K562 (cell line): ENCODE measurements around the gene ZDHHC5. TPM values are rescaled to one million over a fixed set of nuclear protein-coding genes. Genes with fewer than 3 reads are reported as not detected.

Experiments used
- ATAC-seq: fragments of 200-7000 bp; cut with Tn5 transposase; 3 replicates; pipeline ENCODE4 v1.9.1; 2020; ENCODE audit warnings: moderate library complexity
- BruUV-seq: library from RNA; stranded (reverse); fragments of 400-500 nt; replicated peaks from 2 replicates; lab custom pipeline; 2021; lab: Mats Ljungman, UMichigan
- CTCF ChIA-PET: fragments of 300-600 bp; formaldehyde crosslinking; extraction: SDS; loops from one replicate; lab custom pipeline; 2021; ENCODE audit warnings: low intra/inter-chr PET ratio; lab: Yijun Ruan, JAX
- POLR2A ChIA-PET: fragments of 300-600, 350-650 bp; sonication (Branson Sonifier 250); formaldehyde crosslinking; extraction: SDS; loops from one replicate; lab custom pipeline; 2021; ENCODE audit warnings: antibody characterized with exemption, inconsistent platforms; lab: Yijun Ruan, JAX
- DNase-seq, 4 experiments: peaks; one replicate each; pipeline versions ENCODE4 v3.0.0 to v3.0.0-alpha.2; 2011 to 2018; ENCODE audit warnings: low spot score in 3 of 4, mixed read lengths in 3 of 4; ENCODE audit errors: extremely low read depth in 1 of 4
- FAIRE-seq: peaks from 2 replicates; lab custom pipeline; 2011; peaks lifted over from hg19 to GRCh38; lab: Jason Lieb, UNC
- H2AFZ ChIP-seq: 2 replicates; pipeline ENCODE4 v1.6.0; 2011; ENCODE audit warnings: low read depth, low read length, control low read depth, inconsistent platforms
- H3K27ac ChIP-seq: fragments of 200-600 bp; 3 replicates; pipeline ENCODE4 v1.8.0; 2011; ENCODE audit warnings: low read depth, mild to moderate bottlenecking, control low read depth, inconsistent platforms, low read length, moderate library complexity, mixed read lengths; ENCODE audit errors: extremely low read depth
- H3K27me3 ChIP-seq, 2 experiments: fragments of 300-600 bp in 1 of 2; 2 replicates in 1 of 2; 3 replicates in 1 of 2; pipeline versions ENCODE4 v1.6.0 to v1.8.0; 2011; ENCODE audit warnings: inconsistent platforms in 2 of 2, low read length in 2 of 2, mild to moderate bottlenecking in 1 of 2, mixed read lengths in 1 of 2, moderate library complexity in 1 of 2; ENCODE audit not compliant: control insufficient read depth in 2 of 2, insufficient read depth in 2 of 2
- H3K36me3 ChIP-seq: fragments of 300-600 bp; 3 replicates; pipeline ENCODE4 v1.8.0; 2011; ENCODE audit warnings: mild to moderate bottlenecking, low read length, inconsistent platforms; ENCODE audit not compliant: control insufficient read depth, insufficient read depth
- H3K4me1 ChIP-seq, 2 experiments: fragments of 200-600 bp in 1 of 2; replicated peaks in 1 of 2; 2 replicates in 1 of 2; 3 replicates in 1 of 2; pipeline versions ENCODE4 v1.5.1 to v1.8.0; 2011; ENCODE audit warnings: inconsistent platforms in 2 of 2, low read length in 2 of 2, mild to moderate bottlenecking in 1 of 2, mixed read lengths in 1 of 2, moderate library complexity in 1 of 2; ENCODE audit not compliant: control insufficient read depth in 2 of 2, insufficient read depth in 2 of 2
- H3K4me2 ChIP-seq: 2 replicates; pipeline ENCODE4 v1.6.1; 2011; ENCODE audit warnings: low read length, control low read depth, inconsistent platforms, mixed read lengths; ENCODE audit not compliant: insufficient read depth
- H3K4me3 ChIP-seq: fragments of 200-600 bp; sonication (generic), shearing (Covaris generic); 2 replicates; pipeline ENCODE4 v1.5.1; 2016; ENCODE audit warnings: control low read depth, inconsistent platforms
- H3K79me2 ChIP-seq: fragments of 200-600 bp; 3 replicates; pipeline ENCODE4 v1.8.0; 2011; ENCODE audit warnings: low read length, inconsistent platforms; ENCODE audit not compliant: control insufficient read depth, insufficient read depth
- H3K9ac ChIP-seq, 2 experiments: 2 replicates each; pipeline versions ENCODE4 v1.6.0 to v1.6.1; 2011; ENCODE audit warnings: low read depth in 2 of 2, low read length in 2 of 2, control low read depth in 1 of 2, inconsistent platforms in 1 of 2, mild to moderate bottlenecking in 1 of 2, mixed read lengths in 1 of 2; ENCODE audit not compliant: insufficient read depth in 1 of 2
- H3K9me1 ChIP-seq: one replicate; pipeline ENCODE4 v1.6.0; 2011; ENCODE audit warnings: inconsistent platforms, mild to moderate bottlenecking, low read length, moderate library complexity; ENCODE audit not compliant: control insufficient read depth, insufficient read depth
- H3K9me3 ChIP-seq: replicated peaks from 2 replicates; pipeline ENCODE4 v1.5.1; 2011; ENCODE audit warnings: low read depth, low read length, inconsistent platforms; ENCODE audit not compliant: control insufficient read depth, insufficient read depth
- H4K20me1 ChIP-seq: replicated peaks from 2 replicates; pipeline ENCODE4 v1.6.1; 2011; ENCODE audit warnings: low read length, inconsistent platforms, mixed read lengths; ENCODE audit not compliant: control insufficient read depth, insufficient read depth
- BACH1 ChIP-seq: fragments of 200-800 bp; sonication (Bioruptor generic); IDR thresholded peaks from 2 replicates; pipeline ENCODE4 v1.6.1; 2016; ENCODE audit warnings: missing genetic modification characterization, missing compliant biosample characterization
- CBFA2T3 ChIP-seq: fragments of 450-650 bp; IDR thresholded peaks from 2 replicates; pipeline ENCODE4 v1.6.1; 2017
- CBX8 ChIP-seq: fragments of 200-600 bp; sonication (generic); IDR thresholded peaks from 2 replicates; pipeline ENCODE4 v1.6.1; 2012; ENCODE audit warnings: borderline replicate concordance, mixed run types, low read depth, mild to moderate bottlenecking, moderate library complexity, mixed read lengths, low read length, control low read depth, inconsistent platforms; ENCODE audit not compliant: poor library complexity, severe bottlenecking; ENCODE audit errors: extremely low read depth
- DDX20 ChIP-seq: fragments of 450-650 bp; IDR thresholded peaks from 2 replicates; pipeline ENCODE4 v1.6.1; 2016; ENCODE audit warnings: missing genetic modification characterization, low read depth, mild to moderate bottlenecking, missing compliant biosample characterization, moderate library complexity
- ETS2 ChIP-seq: IDR thresholded peaks from 2 replicates; pipeline ENCODE4 v1.6.1; 2016; ENCODE audit warnings: borderline replicate concordance, missing genetic modification characterization, mild to moderate bottlenecking, moderate library complexity, missing compliant biosample characterization; ENCODE audit not compliant: poor library complexity, severe bottlenecking
- FOSL1 ChIP-seq: fragments of 200-800 bp; sonication (Bioruptor generic); conservative IDR thresholded peaks from 2 replicates; pipeline ENCODE4 v1.6.1; 2016; ENCODE audit warnings: missing genetic modification characterization, missing compliant biosample characterization
- HDGF ChIP-seq: fragments of 450-650 bp; IDR thresholded peaks from 2 replicates; pipeline ENCODE4 v1.6.1; 2016
- HSF4 ChIP-seq: fragments of 250-450 bp; sonication (Bioruptor Pico); IDR thresholded peaks from 2 replicates; pipeline ENCODE4 v2.1.2; 2022; ENCODE audit warnings: mild to moderate bottlenecking, moderate library complexity, borderline replicate concordance
- KAT2B ChIP-seq: IDR thresholded peaks from one replicate; pipeline ENCODE4 v1.6.1; 2012; ENCODE audit warnings: low read depth, mild to moderate bottlenecking, control low read depth, inconsistent platforms, low read length, moderate library complexity
- MIER1 ChIP-seq: fragments of 450-650 bp; IDR thresholded peaks from 2 replicates; pipeline ENCODE4 v1.6.1; 2016; ENCODE audit warnings: antibody characterized with exemption, mild to moderate bottlenecking, low read depth
- PML ChIP-seq: IDR thresholded peaks from 2 replicates; pipeline ENCODE4 v1.6.1; 2012; ENCODE audit warnings: low read length, inconsistent platforms
- PTTG1 ChIP-seq: fragments of 450-650 bp; IDR thresholded peaks from 2 replicates; pipeline ENCODE4 v1.6.1; 2016; ENCODE audit warnings: low read depth, mild to moderate bottlenecking, missing genetic modification characterization, missing compliant biosample characterization
- SREBF1 ChIP-seq: fragments of 150-350 bp; IDR thresholded peaks from 2 replicates; pipeline ENCODE4 v1.6.1; 2014; ENCODE audit warnings: antibody characterized with exemption, low read depth, low read length, borderline replicate concordance
- ZBTB34 ChIP-seq: fragments of 250-450 bp; sonication (Bioruptor Pico); IDR thresholded peaks from 2 replicates; pipeline ENCODE4 v1.8.0; 2021; ENCODE audit warnings: mild to moderate bottlenecking, moderate library complexity
- ZNF217 ChIP-seq: sonication (generic); formaldehyde crosslinking; IDR thresholded peaks from 2 replicates; pipeline ENCODE4 v1.8.0; 2022; ENCODE audit warnings: mild to moderate bottlenecking, missing genetic modification reagents
- WGBS: fragments of 100-300 bp; shearing (Covaris generic); methylation state at CpG from one replicate; pipeline ENCODE4 v1.1.6; 2016; ENCODE audit warnings: low coverage, mixed read lengths; ENCODE audit not compliant: insufficient coverage; ENCODE audit errors: missing lambda C conversion rate; 5-methylcytosine and 5-hydroxymethylcytosine counted together
- in situ Hi-C: fragments of 300-500 bp; cut with MboI; formaldehyde crosslinking; loops from 4 replicates; pipeline ENCODE4 v1.15.0; 2018; ENCODE audit warnings: inconsistent platforms, mixed read lengths
- intact Hi-C: fragments of 100-400 bp; cut with micrococcal nuclease; formaldehyde crosslinking; loops from 2 replicates; pipeline ENCODE4 v1.14.2; 2022
- polyA plus RNA-seq, 8 experiments: library from polyadenylated mRNA; depleted of rRNA in 4 of 8; stranded (reverse) in 5 of 8; unstranded in 3 of 8; fragments of >200 nt; fragmentation: Nextera tagmentation in 2 of 8; fragmentation: Illumina TruSeq in 1 of 8; extraction: Ambion mirVana in 2 of 8; extraction: Trizol in 1 of 8; gene quantifications; 2 replicates each; pipeline versions ENCODE4 v1.2.1 to v1.2.3, GENCODE V29; 2011 to 2014; ENCODE audit warnings: inconsistent platforms in 1 of 8, missing spikeins in 1 of 8
- total RNA-seq, 7 experiments: library from RNA; depleted of rRNA in 6 of 7; stranded (reverse); fragments of >200 nt in 6 of 7; fragmentation: Illumina TruSeq in 2 of 7; extraction: Trizol in 2 of 7; gene quantifications; 2 replicates each; pipeline versions ENCODE4 v1.2.1 to v1.2.3, GENCODE V29; 2011 to 2021; ENCODE audit warnings: low replicate concordance in 1 of 7

The ZDHHC5 gene
- total and polyA plus RNA-seq, 9 of the 15 experiments (the other 6 are each of a cell fraction or from before 2014, with no cell fraction given), result 3.8 to 64.2 (median 35.9) TPM

GRCh38 chr11:57646799-57647303 is 21.1 kb upstream of the ZDHHC5 start:
- H3K4me1 ChIP-seq, result peaks cover 32 to 35% of the 10 kb centered on the region in 2 experiments
- no peak overlapping the region for H3K27ac ChIP-seq
- in situ Hi-C loops (loop anchor here (10.0 kb wide), 1 partner anchor 192 kb away; no protein-coding TSS in a partner anchor), intact Hi-C loops (no loop called here)
- peaks cover 0 to 15% of the 10 kb centered on the region in 2 experiments; a peak in 2 of 5 replicates for H3K27me3 ChIP-seq
- H3K9me1 ChIP-seq, result no peaks in the 10 kb centered on the region
- no peak overlapping the region for H2AFZ ChIP-seq
- FAIRE-seq (no peak), ATAC-seq (no peak), DNase-seq (no peak)
- H3K79me2 ChIP-seq, result no peaks in the 10 kb centered on the region
- no peak overlapping the region for H3K4me2 ChIP-seq
- H3K9me3 ChIP-seq, result no peaks in the 10 kb centered on the region
- POLR2A ChIA-PET, result interaction anchor here (1.6 kb wide), 1 partner anchor 154 kb away, joined by 5 read pairs; no protein-coding TSS in a partner anchor
- TF ChIP-seq ZBTB34 (CRISPR knock-in tag), result no peak
- TF ChIP-seq HDGF, result no peak
- no peak for TF ChIP-seq CBX8
- no peak for TF ChIP-seq PTTG1
- no peak for TF ChIP-seq FOSL1 (tag)
- no peak for TF ChIP-seq CBFA2T3
- TF ChIP-seq SREBF1, result no peak
- TF ChIP-seq KAT2B, result no peak
- TF ChIP-seq BACH1 (tag), result no peak
- no peak for TF ChIP-seq ZNF217 (CRISPR knock-in tag)
- no peak for TF ChIP-seq DDX20 (tag)
- no peak for TF ChIP-seq MIER1
- TF ChIP-seq PML, result no peak
- no peak for TF ChIP-seq HSF4 (CRISPR knock-in tag)
- no peak for TF ChIP-seq ETS2 (tag)
- H4K20me1 ChIP-seq, result no peaks in the 10 kb centered on the region; the same call in 1 of the 2 replicates
- H3K9ac ChIP-seq, result no peak overlapping the region
- 52% methylated on average over 16 of the region's 23 CpGs for WGBS
- no peaks in the 10 kb centered on the region for H3K36me3 ChIP-seq
- H3K4me3 ChIP-seq, result no peak overlapping the region
- BruUV-seq, result no TSS peak
- CTCF ChIA-PET, result no interaction called here
